Measurements from ENCODE around the gene CEACAM20.

GRCh38 chr19:44551850-44552249, 22.4 kb upstream of the CEACAM20 start:
- TF ChIP-seq, protein P1, sequence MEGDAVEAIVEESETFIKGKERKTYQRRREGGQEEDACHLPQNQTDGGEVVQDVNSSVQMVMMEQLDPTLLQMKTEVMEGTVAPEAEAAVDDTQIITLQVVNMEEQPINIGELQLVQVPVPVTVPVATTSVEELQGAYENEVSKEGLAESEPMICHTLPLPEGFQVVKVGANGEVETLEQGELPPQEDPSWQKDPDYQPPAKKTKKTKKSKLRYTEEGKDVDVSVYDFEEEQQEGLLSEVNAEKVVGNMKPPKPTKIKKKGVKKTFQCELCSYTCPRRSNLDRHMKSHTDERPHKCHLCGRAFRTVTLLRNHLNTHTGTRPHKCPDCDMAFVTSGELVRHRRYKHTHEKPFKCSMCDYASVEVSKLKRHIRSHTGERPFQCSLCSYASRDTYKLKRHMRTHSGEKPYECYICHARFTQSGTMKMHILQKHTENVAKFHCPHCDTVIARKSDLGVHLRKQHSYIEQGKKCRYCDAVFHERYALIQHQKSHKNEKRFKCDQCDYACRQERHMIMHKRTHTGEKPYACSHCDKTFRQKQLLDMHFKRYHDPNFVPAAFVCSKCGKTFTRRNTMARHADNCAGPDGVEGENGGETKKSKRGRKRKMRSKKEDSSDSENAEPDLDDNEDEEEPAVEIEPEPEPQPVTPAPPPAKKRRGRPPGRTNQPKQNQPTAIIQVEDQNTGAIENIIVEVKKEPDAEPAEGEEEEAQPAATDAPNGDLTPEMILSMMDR (IDR thresholded peaks at IDR 0.05) = no peak
- no peak for TF ChIP-seq POLR2A (IDR thresholded peaks at IDR 0.05)

Measured in adrenal gland (tissue), 5 donors.